ENCODE measurements around the gene SMTN.

The SMTN gene

DNA sequence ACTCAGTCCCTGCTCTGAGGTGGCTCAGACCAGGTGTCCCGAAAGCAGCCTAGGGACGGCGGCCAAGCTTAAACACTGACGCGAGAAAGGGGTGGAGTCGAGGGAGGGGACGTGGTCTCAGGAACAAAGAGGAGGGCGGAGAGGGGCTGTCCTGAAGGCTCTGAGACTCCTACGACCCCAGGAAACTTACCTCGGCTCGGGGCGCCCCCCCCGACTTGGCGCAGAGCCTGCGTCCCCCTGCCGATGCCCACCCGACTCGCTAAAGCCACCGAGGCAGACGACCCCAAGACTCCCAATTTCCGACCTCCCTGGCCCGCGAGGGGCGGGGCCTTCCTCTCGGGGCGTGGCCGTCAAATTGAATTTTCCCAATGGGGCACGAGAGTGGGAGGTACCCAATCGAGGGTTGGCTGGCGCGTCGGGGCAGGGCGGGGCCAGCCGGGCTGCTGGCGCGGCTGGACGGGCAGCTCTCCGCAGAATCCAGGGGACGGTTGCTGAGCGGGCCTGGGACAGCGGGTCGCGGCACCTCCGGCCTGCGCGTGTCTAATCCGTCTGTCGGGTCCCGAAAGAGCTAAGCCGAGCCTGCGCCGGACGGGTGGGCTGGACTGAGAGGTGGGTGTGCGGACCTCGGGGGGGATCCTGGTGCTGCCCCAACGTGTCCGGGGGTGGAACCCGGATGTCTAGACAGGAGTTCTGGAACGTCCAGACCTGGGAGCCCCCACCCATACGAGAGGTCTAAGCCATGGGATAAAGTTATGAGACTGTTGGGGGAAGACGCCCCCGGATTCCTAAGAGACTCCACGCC is at the start of gene SMTN:
Gene SMTN (plus strand): TSS at position 471 of the 802 bp plus-strand sequence. CDS start 1,941 bp downstream, outside the sequence.
- Histone ChIP-seq H3K4me3 (ENCODE audit: low read depth in 1 of 2, low read length in 2 of 2) (peak within 1 kb of the TSS; percentile 82 to 93), H3K36me3 (ENCODE audit: control insufficient read depth in 1 of 2, insufficient read depth in 2 of 2, low read length in 2 of 2) (no peaks in the 10 kb centered on the region), H3K27ac (ENCODE audit: low read depth, low read length) (peak within 1 kb of the TSS; percentile 91), H3K9ac (ENCODE audit: low read depth in 1 of 2, low read length in 2 of 2) (peak within 1 kb of the TSS; percentile 87 to 93), H3K4me1 (ENCODE audit: control insufficient read depth in 1 of 2, insufficient read depth in 2 of 2, low read length in 2 of 2) (peaks cover 56% of the 10 kb centered on the region in 2 donors), H3K9me3 (ENCODE audit: control insufficient read depth in 1 of 2, low read length in 2 of 2) (no peaks in the 10 kb centered on the region), H3K27me3 (ENCODE audit: control insufficient read depth in 1 of 2, insufficient read depth in 2 of 2, low read length in 2 of 2) (no peaks in the 10 kb centered on the region)

DNA sequence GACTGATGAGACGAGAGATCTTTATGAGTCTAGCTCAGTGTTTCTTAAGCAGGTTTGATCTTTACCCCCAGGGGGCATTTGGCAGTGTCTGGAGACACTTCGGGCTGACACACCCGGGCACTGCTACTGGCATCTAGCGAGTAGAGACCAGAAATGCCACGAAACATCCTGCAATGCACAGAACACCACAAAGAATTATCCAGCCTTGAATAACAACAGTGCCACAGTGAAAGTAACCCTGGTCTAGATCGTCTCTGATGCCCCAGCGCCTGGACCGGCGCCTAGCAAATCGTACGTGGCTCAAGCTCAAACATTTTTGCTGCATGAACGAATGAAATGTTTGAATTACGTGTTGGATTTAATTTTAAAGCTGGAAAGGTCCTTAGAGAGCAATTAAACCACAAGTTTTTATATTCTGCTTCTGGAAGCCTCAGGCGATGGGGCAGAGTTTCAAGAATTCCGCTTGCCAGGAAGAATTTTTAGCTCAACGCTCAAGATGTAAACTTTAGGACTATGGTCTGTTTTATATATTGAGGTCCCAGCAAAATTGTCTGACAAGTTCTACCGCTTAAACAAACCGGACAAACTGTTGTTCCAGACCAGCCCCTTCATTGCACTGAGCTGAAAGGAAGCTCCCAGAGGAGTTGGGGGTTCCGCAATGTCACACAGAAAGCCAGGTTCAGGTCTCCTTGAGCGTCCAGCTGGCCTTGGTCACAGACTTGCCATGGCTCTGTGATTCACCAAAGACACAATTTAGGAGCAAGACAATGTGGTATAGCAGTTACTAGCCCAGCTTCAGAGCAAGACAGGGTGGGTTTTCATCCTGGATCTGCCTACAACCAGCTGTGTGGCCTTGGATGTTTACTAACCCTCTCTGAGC is 44.2 kb upstream of the SMTN start:
- Histone ChIP-seq H3K27me3 (ENCODE audit: control insufficient read depth in 1 of 2, insufficient read depth in 2 of 2, low read length in 2 of 2) (no peaks in the 10 kb centered on the region), H3K27ac (ENCODE audit: low read depth, low read length) (peak overlapping the region; percentile 39), H3K4me3 (ENCODE audit: low read depth in 1 of 2, low read length in 2 of 2) (peak overlapping the region in 1 of 2 donors; percentile 14), H3K4me1 (ENCODE audit: control insufficient read depth in 1 of 2, insufficient read depth in 2 of 2, low read length in 2 of 2) (peaks cover 6 to 15% of the 10 kb centered on the region in 2 donors), H3K9me3 (ENCODE audit: control insufficient read depth in 1 of 2, low read length in 2 of 2) (no peaks in the 10 kb centered on the region), H3K36me3 (ENCODE audit: control insufficient read depth in 1 of 2, insufficient read depth in 2 of 2, low read length in 2 of 2) (no peaks in the 10 kb centered on the region), H3K9ac (ENCODE audit: low read depth in 1 of 2, low read length in 2 of 2) (peak overlapping the region in 1 of 2 donors; percentile 28)

DNA sequence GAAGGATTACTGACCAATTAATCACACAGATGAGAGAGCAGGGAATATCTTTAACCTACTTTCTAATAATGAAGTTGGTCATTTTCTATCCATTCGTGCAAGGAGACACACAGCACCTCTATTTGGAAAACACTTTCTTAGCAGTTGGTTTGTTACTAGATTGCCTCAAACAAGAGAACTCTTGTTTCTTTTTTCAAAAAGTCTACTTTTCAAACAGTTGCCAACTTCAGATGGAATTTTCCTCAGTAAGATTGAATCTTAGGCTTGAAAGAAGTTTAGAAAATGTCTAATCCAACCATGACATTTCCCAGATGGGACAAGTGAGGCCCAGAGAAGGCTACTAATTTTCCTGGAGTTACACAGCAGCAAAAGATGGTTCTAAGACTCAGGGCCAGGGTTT is 42.4 kb upstream of the SMTN start:
- Histone ChIP-seq H3K4me3 (ENCODE audit: low read depth in 1 of 2, low read length in 2 of 2) (no peak overlapping the region), H3K27me3 (ENCODE audit: control insufficient read depth in 1 of 2, insufficient read depth in 2 of 2, low read length in 2 of 2) (no peaks in the 10 kb centered on the region), H3K9me3 (ENCODE audit: control insufficient read depth in 1 of 2, low read length in 2 of 2) (no peaks in the 10 kb centered on the region), H3K4me1 (ENCODE audit: control insufficient read depth in 1 of 2, insufficient read depth in 2 of 2, low read length in 2 of 2) (peaks cover 6 to 15% of the 10 kb centered on the region in 2 donors), H3K27ac (ENCODE audit: low read depth, low read length) (peak overlapping the region; percentile 61), H3K36me3 (ENCODE audit: control insufficient read depth in 1 of 2, insufficient read depth in 2 of 2, low read length in 2 of 2) (no peaks in the 10 kb centered on the region), H3K9ac (ENCODE audit: low read depth in 1 of 2, low read length in 2 of 2) (no peak overlapping the region)

DNA sequence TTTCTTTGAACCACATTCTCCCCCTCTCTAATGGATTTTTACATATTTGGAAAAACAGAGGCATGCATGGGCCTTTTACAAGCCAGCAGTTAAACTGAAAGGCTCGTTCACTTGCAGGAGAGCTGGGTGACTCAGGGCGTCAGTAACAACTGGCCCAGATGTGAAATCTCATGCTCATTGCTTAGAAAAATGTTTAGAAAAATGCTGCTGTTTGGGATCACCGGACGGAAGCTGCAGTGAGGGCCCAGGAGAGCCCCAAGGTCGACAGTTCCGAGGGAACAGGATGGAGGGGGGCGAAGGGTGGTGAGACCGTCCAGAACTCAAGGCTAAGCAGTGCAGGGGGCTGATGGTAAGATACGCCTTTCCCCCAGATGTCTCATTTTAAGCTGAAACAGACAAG is 41.7 kb upstream of the SMTN start:
- H3K9ac ChIP-seq (ENCODE audit: low read depth in 1 of 2, low read length in 2 of 2) = no peak overlapping the region

DNA sequence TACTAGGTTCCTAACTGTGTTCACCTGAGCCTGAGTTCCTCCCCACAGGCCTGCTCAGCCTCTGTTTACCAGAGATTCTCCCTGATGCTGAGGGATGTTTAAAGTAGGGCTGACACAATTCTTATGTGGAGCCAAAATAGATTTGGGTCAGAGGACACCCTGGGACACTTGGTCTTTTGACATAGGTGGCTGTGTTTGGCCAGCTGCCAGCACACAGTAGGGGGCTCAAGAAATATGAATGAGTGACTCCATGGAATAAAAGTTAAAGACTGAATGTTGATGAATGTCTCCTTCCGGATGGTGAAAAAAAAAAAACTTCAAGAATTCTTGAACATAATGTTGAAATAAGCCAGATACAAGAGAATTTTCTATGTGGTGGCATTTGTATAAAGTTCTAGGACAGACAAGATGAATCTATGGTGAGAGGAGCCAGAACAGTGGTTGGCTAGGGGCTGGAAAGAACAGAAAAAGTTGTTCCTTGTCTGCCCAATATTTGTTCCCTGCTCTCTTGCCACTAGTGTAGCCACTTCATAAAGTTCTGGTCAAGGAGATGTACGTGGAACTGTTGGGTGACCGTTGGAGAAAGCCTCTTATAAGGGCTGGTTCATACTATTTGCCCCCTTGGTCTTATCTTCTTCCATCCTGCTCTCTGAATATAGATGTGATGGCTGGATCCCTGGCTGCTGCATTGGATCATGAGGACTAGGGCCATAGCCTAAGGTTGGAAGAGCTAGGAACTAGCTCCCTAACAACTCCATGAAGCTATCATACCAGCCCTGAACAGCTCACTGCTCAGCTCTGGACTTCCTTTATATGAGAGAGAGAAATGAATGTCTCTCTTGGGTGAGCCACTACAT is 40.3 kb upstream of the SMTN start:
- no peaks in the 10 kb centered on the region for H3K9me3 ChIP-seq (ENCODE audit: control insufficient read depth in 1 of 2, low read length in 2 of 2)
- H3K4me1 ChIP-seq (ENCODE audit: control insufficient read depth in 1 of 2, insufficient read depth in 2 of 2, low read length in 2 of 2) = peaks cover 10 to 15% of the 10 kb centered on the region in 2 donors
- no peaks in the 10 kb centered on the region for H3K27me3 ChIP-seq (ENCODE audit: control insufficient read depth in 1 of 2, insufficient read depth in 2 of 2, low read length in 2 of 2)
- H3K9ac ChIP-seq (ENCODE audit: low read depth in 1 of 2, low read length in 2 of 2) = no peak overlapping the region
- H3K4me3 ChIP-seq (ENCODE audit: low read depth in 1 of 2, low read length in 2 of 2) = no peak overlapping the region
- H3K27ac ChIP-seq (ENCODE audit: low read depth, low read length) = no peak overlapping the region
- no peaks in the 10 kb centered on the region for H3K36me3 ChIP-seq (ENCODE audit: control insufficient read depth in 1 of 2, insufficient read depth in 2 of 2, low read length in 2 of 2)

More for the DNA sequence above, 41.7 kb upstream of the SMTN start:
- H3K4me1 ChIP-seq (ENCODE audit: control insufficient read depth in 1 of 2, insufficient read depth in 2 of 2, low read length in 2 of 2) = peaks cover 6 to 15% of the 10 kb centered on the region in 2 donors
- no peaks in the 10 kb centered on the region for H3K27me3 ChIP-seq (ENCODE audit: control insufficient read depth in 1 of 2, insufficient read depth in 2 of 2, low read length in 2 of 2)
- no peaks in the 10 kb centered on the region for H3K9me3 ChIP-seq (ENCODE audit: control insufficient read depth in 1 of 2, low read length in 2 of 2)
- H3K36me3 ChIP-seq (ENCODE audit: control insufficient read depth in 1 of 2, insufficient read depth in 2 of 2, low read length in 2 of 2) = no peaks in the 10 kb centered on the region
- H3K27ac ChIP-seq (ENCODE audit: low read depth, low read length) = peak overlapping the region; percentile 71
- H3K4me3 ChIP-seq (ENCODE audit: low read depth in 1 of 2, low read length in 2 of 2) = no peak overlapping the region

DNA sequence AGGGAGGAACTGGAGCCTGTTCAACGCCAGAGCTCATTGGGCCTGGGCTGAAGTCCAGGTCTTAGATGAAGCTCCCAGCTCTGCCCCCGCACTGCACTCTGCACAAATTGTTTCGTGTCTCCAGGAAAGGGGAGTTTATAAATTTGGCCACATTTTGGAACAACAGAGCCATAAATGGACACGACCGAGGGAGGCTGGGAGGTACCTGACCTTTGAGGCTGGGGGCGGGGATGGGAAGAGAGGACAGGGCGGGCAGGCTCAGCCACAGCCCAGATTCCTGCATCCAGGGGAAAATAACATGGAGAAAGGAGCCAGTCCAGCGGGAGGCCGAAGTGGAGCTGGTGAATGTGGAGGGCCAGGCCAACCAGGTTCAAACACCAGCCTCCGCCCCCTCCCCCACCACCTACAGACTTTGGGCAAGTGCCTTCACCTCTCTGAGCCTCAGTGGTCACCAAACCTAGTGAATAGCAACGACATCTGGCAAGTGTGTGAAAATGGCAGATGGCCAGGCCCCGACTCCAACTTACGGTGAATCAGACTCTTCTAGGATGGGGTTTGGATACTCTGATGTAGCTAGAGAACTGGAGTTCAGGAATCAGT is 36.8 kb upstream of the SMTN start:
- H3K4me3 ChIP-seq (ENCODE audit: low read depth in 1 of 2, low read length in 2 of 2) = no peak overlapping the region
- no peak overlapping the region for H3K9ac ChIP-seq (ENCODE audit: low read depth in 1 of 2, low read length in 2 of 2)
- no peaks in the 10 kb centered on the region for H3K9me3 ChIP-seq (ENCODE audit: control insufficient read depth in 1 of 2, low read length in 2 of 2)
- H3K36me3 ChIP-seq (ENCODE audit: control insufficient read depth in 1 of 2, insufficient read depth in 2 of 2, low read length in 2 of 2) = no peaks in the 10 kb centered on the region
- H3K27ac ChIP-seq (ENCODE audit: low read depth, low read length) = peak overlapping the region; percentile 40
- no peaks in the 10 kb centered on the region for H3K27me3 ChIP-seq (ENCODE audit: control insufficient read depth in 1 of 2, insufficient read depth in 2 of 2, low read length in 2 of 2)
- H3K4me1 ChIP-seq (ENCODE audit: control insufficient read depth in 1 of 2, insufficient read depth in 2 of 2, low read length in 2 of 2) = peaks cover 0 to 9% of the 10 kb centered on the region in 2 donors

DNA sequence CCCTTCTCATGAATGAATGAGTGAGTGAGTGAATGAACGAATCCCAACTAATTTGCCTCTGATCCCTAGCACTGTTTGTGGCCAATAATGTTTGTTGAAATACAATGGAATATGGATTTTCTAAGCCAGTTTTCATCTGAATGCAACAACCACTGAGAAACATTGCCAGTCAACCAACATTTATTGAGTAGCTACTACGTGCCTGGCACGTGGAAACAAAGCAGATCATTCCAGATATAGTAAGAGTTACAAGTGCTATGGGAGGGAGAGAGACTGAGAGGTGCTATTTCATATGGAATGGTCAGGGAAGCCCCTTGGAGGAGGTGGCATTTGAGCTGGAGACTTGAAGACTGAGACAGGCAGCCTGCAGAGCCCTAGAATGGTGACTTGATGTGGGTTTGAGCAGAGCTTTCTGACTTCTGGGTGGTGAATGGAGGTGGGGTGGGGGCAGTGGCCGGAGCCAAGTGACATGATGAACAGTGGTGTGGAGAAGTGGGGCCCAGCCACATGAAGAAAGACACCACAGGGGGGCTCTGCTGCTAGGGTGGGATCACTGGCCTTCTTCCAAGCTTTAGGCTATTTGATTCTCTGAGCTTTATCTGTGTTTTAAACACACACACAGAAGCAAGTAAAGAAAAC is 35.1 kb upstream of the SMTN start:
- Histone ChIP-seq H3K4me3 (ENCODE audit: low read depth in 1 of 2, low read length in 2 of 2) (no peak overlapping the region), H3K27ac (ENCODE audit: low read depth, low read length) (peak overlapping the region; percentile 10), H3K27me3 (ENCODE audit: control insufficient read depth in 1 of 2, insufficient read depth in 2 of 2, low read length in 2 of 2) (no peaks in the 10 kb centered on the region), H3K9ac (ENCODE audit: low read depth in 1 of 2, low read length in 2 of 2) (no peak overlapping the region), H3K36me3 (ENCODE audit: control insufficient read depth in 1 of 2, insufficient read depth in 2 of 2, low read length in 2 of 2) (no peaks in the 10 kb centered on the region), H3K4me1 (ENCODE audit: control insufficient read depth in 1 of 2, insufficient read depth in 2 of 2, low read length in 2 of 2) (peaks cover 0 to 9% of the 10 kb centered on the region in 2 donors), H3K9me3 (ENCODE audit: control insufficient read depth in 1 of 2, low read length in 2 of 2) (no peaks in the 10 kb centered on the region)

DNA sequence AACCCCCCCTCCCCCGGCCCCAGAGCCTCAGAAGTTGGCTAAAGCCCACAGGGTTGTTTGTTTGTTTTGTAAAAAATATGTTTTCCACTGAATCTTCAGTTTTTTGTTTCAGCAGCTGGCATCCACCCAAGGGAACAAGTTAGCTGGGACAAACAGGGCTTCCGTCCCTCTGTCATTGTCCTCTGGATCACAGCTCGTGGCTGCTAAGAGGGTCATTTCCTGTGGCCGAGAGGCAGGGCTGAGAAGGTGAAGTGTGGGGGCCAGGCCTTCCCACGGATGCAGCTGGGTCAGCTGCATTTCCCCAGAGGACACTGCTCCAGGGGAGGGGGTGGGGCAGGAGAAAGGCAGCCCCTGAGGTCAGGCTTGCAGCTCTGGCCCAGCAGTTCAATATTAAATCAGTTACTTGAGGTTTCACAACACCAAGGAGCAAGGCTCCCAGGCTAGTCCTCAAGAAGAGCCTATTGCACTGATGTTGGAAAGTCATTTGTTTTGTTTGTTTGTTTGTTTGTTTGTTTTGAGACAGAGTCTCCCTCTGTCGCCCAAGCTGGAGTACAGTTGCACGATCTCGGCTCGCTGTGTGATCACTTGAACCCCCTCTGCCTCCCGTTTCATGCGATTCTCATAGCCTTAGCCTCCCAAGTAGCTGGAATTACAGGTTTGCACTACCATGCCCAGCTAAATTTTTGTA is 34.4 kb upstream of the SMTN start:
- Histone ChIP-seq H3K9me3 (ENCODE audit: control insufficient read depth in 1 of 2, low read length in 2 of 2) (no peaks in the 10 kb centered on the region), H3K36me3 (ENCODE audit: control insufficient read depth in 1 of 2, insufficient read depth in 2 of 2, low read length in 2 of 2) (no peaks in the 10 kb centered on the region), H3K9ac (ENCODE audit: low read depth in 1 of 2, low read length in 2 of 2) (no peak overlapping the region), H3K4me1 (ENCODE audit: control insufficient read depth in 1 of 2, insufficient read depth in 2 of 2, low read length in 2 of 2) (peaks cover 0 to 9% of the 10 kb centered on the region in 2 donors), H3K4me3 (ENCODE audit: low read depth in 1 of 2, low read length in 2 of 2) (no peak overlapping the region), H3K27ac (ENCODE audit: low read depth, low read length) (peak overlapping the region; percentile 10), H3K27me3 (ENCODE audit: control insufficient read depth in 1 of 2, insufficient read depth in 2 of 2, low read length in 2 of 2) (no peaks in the 10 kb centered on the region)

DNA sequence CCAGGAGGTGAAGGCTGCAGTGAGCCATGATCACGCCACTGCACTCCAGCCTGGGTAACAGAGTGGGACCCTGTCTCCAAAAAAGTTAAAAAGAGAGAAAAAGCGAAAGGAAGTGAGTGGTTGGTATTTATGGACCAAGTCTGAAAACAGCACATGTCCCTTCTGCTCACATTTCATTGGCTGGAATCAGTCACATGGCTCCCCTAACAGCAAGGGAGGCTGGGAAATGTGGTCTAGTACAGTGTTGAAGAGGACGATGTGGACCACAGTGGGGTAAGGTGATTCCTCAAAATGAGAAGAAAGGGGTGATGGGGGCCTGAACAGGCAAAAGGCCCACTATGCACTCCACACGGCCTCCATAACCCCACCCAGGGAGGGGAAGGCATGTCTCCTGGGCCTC is 32.5 kb upstream of the SMTN start:
- H3K4me3 ChIP-seq (ENCODE audit: low read depth in 1 of 2, low read length in 2 of 2) = no peak overlapping the region
- no peaks in the 10 kb centered on the region for H3K9me3 ChIP-seq (ENCODE audit: control insufficient read depth in 1 of 2, low read length in 2 of 2)
- peaks cover 0 to 9% of the 10 kb centered on the region in 2 donors for H3K4me1 ChIP-seq (ENCODE audit: control insufficient read depth in 1 of 2, insufficient read depth in 2 of 2, low read length in 2 of 2)
- H3K36me3 ChIP-seq (ENCODE audit: control insufficient read depth in 1 of 2, insufficient read depth in 2 of 2, low read length in 2 of 2) = no peaks in the 10 kb centered on the region
- no peaks in the 10 kb centered on the region for H3K27me3 ChIP-seq (ENCODE audit: control insufficient read depth in 1 of 2, insufficient read depth in 2 of 2, low read length in 2 of 2)
- no peak overlapping the region for H3K27ac ChIP-seq (ENCODE audit: low read depth, low read length)
- H3K9ac ChIP-seq (ENCODE audit: low read depth in 1 of 2, low read length in 2 of 2) = no peak overlapping the region
